HepG2 (cell line): ENCODE results near the gene NNAT. TPM values are rescaled to one million over a fixed set of nuclear protein-coding genes. Genes with fewer than 3 reads are reported as not detected.

Experiments
- HNF4G ChIP-seq, 2 experiments: sonication (generic) in 1 of 2; formaldehyde crosslinking in 1 of 2; IDR thresholded peaks; 2 replicates each; pipeline versions ENCODE4 v1.4.0 to v1.6.1; 2011 to 2020; ENCODE audit warnings: borderline replicate concordance in 2 of 2, low read depth in 2 of 2, mild to moderate bottlenecking in 2 of 2, low read length in 1 of 2, missing genetic modification reagents in 1 of 2, moderate library complexity in 1 of 2
- HOXD1 ChIP-seq: sonication (generic); formaldehyde crosslinking; IDR thresholded peaks from 2 replicates; pipeline ENCODE4 v1.5.0; 2020; ENCODE audit warnings: missing genetic modification reagents
- JUND ChIP-seq: sonication (generic); formaldehyde crosslinking; IDR thresholded peaks from 2 replicates; pipeline ENCODE4 v1.8.0; 2022; ENCODE audit warnings: mild to moderate bottlenecking, missing genetic modification reagents
- KDM5B ChIP-seq: sonication (generic); formaldehyde crosslinking; IDR thresholded peaks from 2 replicates; pipeline ENCODE4 v1.4.0; 2020; ENCODE audit warnings: missing genetic modification reagents, mild to moderate bottlenecking, borderline replicate concordance
- KDM6A ChIP-seq: IDR thresholded peaks from 2 replicates; pipeline ENCODE4 v1.6.1; 2016; ENCODE audit warnings: low read depth
- MED1 ChIP-seq: sonication (generic); formaldehyde crosslinking; IDR thresholded peaks from 2 replicates; pipeline ENCODE4 v1.4.0; 2020; ENCODE audit warnings: missing genetic modification reagents
- PAF1 ChIP-seq: IDR thresholded peaks from 2 replicates; pipeline ENCODE4 v1.6.1; 2016; ENCODE audit warnings: missing genetic modification reagents, missing compliant biosample characterization
- REXO4 ChIP-seq: sonication (generic); formaldehyde crosslinking; IDR thresholded peaks from 2 replicates; pipeline ENCODE4 v1.8.0; 2022; ENCODE audit warnings: missing genetic modification reagents, mild to moderate bottlenecking, borderline replicate concordance
- SSRP1 ChIP-seq: IDR thresholded peaks from 2 replicates; pipeline ENCODE4 v1.6.1; 2016; ENCODE audit warnings: control low read depth
- TSC22D2 ChIP-seq: sonication (generic); formaldehyde crosslinking; IDR thresholded peaks from 2 replicates; pipeline ENCODE4 v1.5.1; 2020; ENCODE audit warnings: missing genetic modification reagents, mild to moderate bottlenecking, borderline replicate concordance
- ZNF329 ChIP-seq: sonication (generic); formaldehyde crosslinking; IDR thresholded peaks from 2 replicates; pipeline ENCODE4 v1.9.0; 2021; ENCODE audit warnings: low read depth, mild to moderate bottlenecking, missing genetic modification reagents
- ZNF441 ChIP-seq: sonication (generic); formaldehyde crosslinking; IDR thresholded peaks from 2 replicates; pipeline ENCODE4 v1.7.0; 2021; ENCODE audit warnings: missing genetic modification reagents, borderline replicate concordance
- ZNF605 ChIP-seq: sonication (generic); formaldehyde crosslinking; IDR thresholded peaks from 2 replicates; pipeline ENCODE4 v1.8.0; 2022; ENCODE audit warnings: mild to moderate bottlenecking, missing genetic modification reagents
- ZNF747 ChIP-seq: sonication (generic); formaldehyde crosslinking; IDR thresholded peaks from 2 replicates; pipeline ENCODE4 v1.8.1; 2023; ENCODE audit warnings: missing genetic modification reagents, mild to moderate bottlenecking, borderline replicate concordance
- ZNF777 ChIP-seq: sonication (generic); formaldehyde crosslinking; IDR thresholded peaks from 2 replicates; pipeline ENCODE4 v1.4.0; 2020; ENCODE audit warnings: missing genetic modification reagents
- ZNF883 ChIP-seq: sonication (generic); formaldehyde crosslinking; IDR thresholded peaks from 2 replicates; pipeline ENCODE4 v1.5.1; 2020; ENCODE audit warnings: mild to moderate bottlenecking, missing genetic modification reagents; ENCODE audit errors: not compliant biosample characterization
- polyA plus RNA-seq, 8 experiments: library from polyadenylated mRNA; depleted of rRNA in 3 of 8; stranded (reverse) in 7 of 8; unstranded in 1 of 8; fragments of >200 nt; fragmentation: Illumina TruSeq in 4 of 8; extraction: Trizol in 4 of 8; gene quantifications; 2 replicates each; pipeline versions ENCODE4 v1.2.1 to v1.2.3, GENCODE V29; 2011 to 2016; ENCODE audit warnings: low read depth in 4 of 8, missing spikeins in 1 of 8, mixed read lengths in 1 of 8; ENCODE audit not compliant: insufficient read depth in 1 of 8
- total RNA-seq, 5 experiments: library from RNA; depleted of rRNA; stranded (reverse); fragments of >200 nt; fragmentation: Illumina TruSeq; extraction: Trizol; gene quantifications; 2 replicates each; pipeline ENCODE4 v1.2.3, GENCODE V29; 2016; ENCODE audit warnings: low read depth in 1 of 5
- TF ChIP-seq, protein P1 (sequence below): sonication (generic); formaldehyde crosslinking; IDR thresholded peaks from 2 replicates; pipeline ENCODE4 v1.5.1; 2020; ENCODE audit warnings: mild to moderate bottlenecking, missing genetic modification reagents, moderate library complexity
- TF ChIP-seq, protein P2 (sequence below): IDR thresholded peaks from 2 replicates; pipeline ENCODE4 v1.6.1; 2016; ENCODE audit warnings: low read depth, missing genetic modification reagents, missing compliant biosample characterization
- TF ChIP-seq, protein P3 (sequence below): sonication (generic); formaldehyde crosslinking; IDR thresholded peaks from 2 replicates; pipeline ENCODE4 v1.4.0; 2020; ENCODE audit warnings: mild to moderate bottlenecking, missing genetic modification reagents
- TF ChIP-seq, protein P4 (sequence below): sonication (generic); formaldehyde crosslinking; IDR thresholded peaks from 2 replicates; pipeline ENCODE4 v1.5.1; 2020; ENCODE audit warnings: missing genetic modification reagents, mild to moderate bottlenecking, borderline replicate concordance

Gene NNAT
- total and polyA plus RNA-seq, 2 of the 13 experiments (the other 11 are each of a cell fraction or from before 2014, with no cell fraction given) = not detected

DNA sequence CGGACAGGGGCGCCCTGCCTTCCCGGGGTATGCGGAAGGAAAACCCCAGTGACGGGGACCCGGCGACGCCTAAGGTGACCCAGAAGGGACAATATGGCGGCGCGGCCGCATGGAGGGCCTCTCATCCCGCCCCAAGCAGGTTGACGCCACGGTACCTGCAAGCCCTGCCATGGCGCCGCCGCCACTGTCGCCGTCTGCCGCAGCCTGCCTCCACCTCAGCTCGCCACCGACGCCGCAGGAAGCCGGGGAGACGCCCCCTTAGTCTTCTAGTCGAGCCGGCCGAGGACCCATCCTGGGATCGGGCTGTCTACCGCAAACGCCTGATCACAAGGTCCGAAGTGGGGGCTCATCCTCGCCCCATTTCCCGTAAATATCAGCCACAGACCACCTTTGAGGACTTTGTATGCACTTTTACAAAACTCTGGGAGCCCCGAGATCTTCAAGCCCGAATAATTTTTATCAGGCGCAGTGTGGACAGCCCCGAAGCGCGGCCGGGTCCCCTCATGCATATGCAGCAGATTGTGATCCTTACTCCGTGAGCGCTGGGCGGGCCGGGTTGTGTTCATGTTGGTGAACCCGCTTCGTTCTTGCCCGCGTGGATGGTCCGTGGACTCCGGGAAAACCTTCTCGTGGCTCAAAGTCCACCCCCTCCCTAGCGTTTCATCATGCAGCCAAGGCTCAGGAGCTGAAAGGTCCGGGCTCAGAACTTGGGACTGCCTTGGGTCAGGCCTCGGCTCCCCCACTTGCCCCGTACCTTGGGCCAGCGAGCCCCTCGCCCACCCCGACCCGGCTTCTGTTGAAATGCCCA is 6.8 kb downstream of the NNAT start, which contains the start of gene BLCAP (continued):
- TF ChIP-seq, protein P1, sequence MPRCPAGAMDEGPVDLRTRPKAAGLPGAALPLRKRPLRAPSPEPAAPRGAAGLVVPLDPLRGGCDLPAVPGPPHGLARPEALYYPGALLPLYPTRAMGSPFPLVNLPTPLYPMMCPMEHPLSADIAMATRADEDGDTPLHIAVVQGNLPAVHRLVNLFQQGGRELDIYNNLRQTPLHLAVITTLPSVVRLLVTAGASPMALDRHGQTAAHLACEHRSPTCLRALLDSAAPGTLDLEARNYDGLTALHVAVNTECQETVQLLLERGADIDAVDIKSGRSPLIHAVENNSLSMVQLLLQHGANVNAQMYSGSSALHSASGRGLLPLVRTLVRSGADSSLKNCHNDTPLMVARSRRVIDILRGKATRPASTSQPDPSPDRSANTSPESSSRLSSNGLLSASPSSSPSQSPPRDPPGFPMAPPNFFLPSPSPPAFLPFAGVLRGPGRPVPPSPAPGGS (CRISPR knock-in tag) = no peak; the same call in none of the 2 replicates
- no peak for TF ChIP-seq ZNF777 (CRISPR knock-in tag)
- peak; percentile 56 for TF ChIP-seq ZNF883
- peak; percentile 96 for TF ChIP-seq ZNF747 (CRISPR knock-in tag)
- no peak for TF ChIP-seq SSRP1 (CRISPR knock-in tag)
- TF ChIP-seq, protein P2, sequence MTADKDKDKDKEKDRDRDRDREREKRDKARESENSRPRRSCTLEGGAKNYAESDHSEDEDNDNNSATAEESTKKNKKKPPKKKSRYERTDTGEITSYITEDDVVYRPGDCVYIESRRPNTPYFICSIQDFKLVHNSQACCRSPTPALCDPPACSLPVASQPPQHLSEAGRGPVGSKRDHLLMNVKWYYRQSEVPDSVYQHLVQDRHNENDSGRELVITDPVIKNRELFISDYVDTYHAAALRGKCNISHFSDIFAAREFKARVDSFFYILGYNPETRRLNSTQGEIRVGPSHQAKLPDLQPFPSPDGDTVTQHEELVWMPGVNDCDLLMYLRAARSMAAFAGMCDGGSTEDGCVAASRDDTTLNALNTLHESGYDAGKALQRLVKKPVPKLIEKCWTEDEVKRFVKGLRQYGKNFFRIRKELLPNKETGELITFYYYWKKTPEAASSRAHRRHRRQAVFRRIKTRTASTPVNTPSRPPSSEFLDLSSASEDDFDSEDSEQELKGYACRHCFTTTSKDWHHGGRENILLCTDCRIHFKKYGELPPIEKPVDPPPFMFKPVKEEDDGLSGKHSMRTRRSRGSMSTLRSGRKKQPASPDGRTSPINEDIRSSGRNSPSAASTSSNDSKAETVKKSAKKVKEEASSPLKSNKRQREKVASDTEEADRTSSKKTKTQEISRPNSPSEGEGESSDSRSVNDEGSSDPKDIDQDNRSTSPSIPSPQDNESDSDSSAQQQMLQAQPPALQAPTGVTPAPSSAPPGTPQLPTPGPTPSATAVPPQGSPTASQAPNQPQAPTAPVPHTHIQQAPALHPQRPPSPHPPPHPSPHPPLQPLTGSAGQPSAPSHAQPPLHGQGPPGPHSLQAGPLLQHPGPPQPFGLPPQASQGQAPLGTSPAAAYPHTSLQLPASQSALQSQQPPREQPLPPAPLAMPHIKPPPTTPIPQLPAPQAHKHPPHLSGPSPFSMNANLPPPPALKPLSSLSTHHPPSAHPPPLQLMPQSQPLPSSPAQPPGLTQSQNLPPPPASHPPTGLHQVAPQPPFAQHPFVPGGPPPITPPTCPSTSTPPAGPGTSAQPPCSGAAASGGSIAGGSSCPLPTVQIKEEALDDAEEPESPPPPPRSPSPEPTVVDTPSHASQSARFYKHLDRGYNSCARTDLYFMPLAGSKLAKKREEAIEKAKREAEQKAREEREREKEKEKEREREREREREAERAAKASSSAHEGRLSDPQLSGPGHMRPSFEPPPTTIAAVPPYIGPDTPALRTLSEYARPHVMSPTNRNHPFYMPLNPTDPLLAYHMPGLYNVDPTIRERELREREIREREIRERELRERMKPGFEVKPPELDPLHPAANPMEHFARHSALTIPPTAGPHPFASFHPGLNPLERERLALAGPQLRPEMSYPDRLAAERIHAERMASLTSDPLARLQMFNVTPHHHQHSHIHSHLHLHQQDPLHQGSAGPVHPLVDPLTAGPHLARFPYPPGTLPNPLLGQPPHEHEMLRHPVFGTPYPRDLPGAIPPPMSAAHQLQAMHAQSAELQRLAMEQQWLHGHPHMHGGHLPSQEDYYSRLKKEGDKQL (CRISPR knock-in tag) = 0 out of 2 replicates have a peak, but pooled peaks have one; percentile 47
- TF ChIP-seq HOXD1 (CRISPR knock-in tag) = peak; percentile 10; the same call in 1 of the 2 replicates
- TF ChIP-seq, protein P3, sequence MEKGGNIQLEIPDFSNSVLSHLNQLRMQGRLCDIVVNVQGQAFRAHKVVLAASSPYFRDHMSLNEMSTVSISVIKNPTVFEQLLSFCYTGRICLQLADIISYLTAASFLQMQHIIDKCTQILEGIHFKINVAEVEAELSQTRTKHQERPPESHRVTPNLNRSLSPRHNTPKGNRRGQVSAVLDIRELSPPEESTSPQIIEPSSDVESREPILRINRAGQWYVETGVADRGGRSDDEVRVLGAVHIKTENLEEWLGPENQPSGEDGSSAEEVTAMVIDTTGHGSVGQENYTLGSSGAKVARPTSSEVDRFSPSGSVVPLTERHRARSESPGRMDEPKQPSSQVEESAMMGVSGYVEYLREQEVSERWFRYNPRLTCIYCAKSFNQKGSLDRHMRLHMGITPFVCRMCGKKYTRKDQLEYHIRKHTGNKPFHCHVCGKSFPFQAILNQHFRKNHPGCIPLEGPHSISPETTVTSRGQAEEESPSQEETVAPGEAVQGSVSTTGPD (CRISPR knock-in tag) = 0 out of 2 replicates have a peak, but pooled peaks have one; percentile 60
- no peak for TF ChIP-seq REXO4 (CRISPR knock-in tag)
- peak; percentile 90; the same call in 1 of the 2 replicates for TF ChIP-seq TSC22D2 (CRISPR knock-in tag)
- peak; percentile 46; the same call in 1 of the 2 replicates for TF ChIP-seq ZNF441 (CRISPR knock-in tag)
- peak; percentile 89; the same call in 1 of the 2 replicates for TF ChIP-seq ZNF605
- TF ChIP-seq, protein P4, sequence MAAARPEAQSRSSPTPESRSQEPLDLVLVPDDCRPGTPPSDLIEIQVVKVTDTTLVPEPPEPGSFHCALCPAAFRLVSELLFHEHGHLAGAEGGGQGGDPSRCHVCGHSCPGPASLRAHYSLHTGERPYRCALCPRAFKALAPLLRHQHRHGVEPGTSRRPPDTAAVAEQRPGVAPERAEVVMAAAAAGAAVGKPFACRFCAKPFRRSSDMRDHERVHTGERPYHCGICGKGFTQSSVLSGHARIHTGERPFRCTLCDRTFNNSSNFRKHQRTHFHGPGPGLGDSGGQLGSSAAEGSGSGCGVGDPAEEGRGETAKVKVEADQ = no peak; the same call in 1 of the 2 replicates
- peak; percentile 81 for TF ChIP-seq HNF4G (IDR thresholded peaks at IDR 0.05; ENCODE audit: borderline replicate concordance, low read depth, low read length)
- no peak; the same call in 1 of the 2 replicates for TF ChIP-seq HNF4G (CRISPR knock-in tag; IDR thresholded peaks at IDR 0.05; ENCODE audit: borderline replicate concordance, low read depth)
- TF ChIP-seq PAF1 (CRISPR knock-in tag) = no peak
- TF ChIP-seq KDM5B (CRISPR knock-in tag) = peak; percentile 78
- TF ChIP-seq MED1 (CRISPR knock-in tag) = peak; percentile 23
- TF ChIP-seq ZNF329 = peak; percentile 63
- peak; percentile 33 for TF ChIP-seq KDM6A (CRISPR knock-in tag)
- TF ChIP-seq JUND = no peak
